Neural crest cell (in vitro differentiated cells): ENCODE measurements around the gene MTX1. TPM values are rescaled to one million over a fixed set of nuclear protein-coding genes. Genes with fewer than 3 reads are reported as not detected.
"Not testable (repeated sequence)": the region's sequence is repeated elsewhere in the genome, so short reads cannot be mapped to it uniquely, and the experiment has no call there.

Experiments
- DNase-seq: peaks from one replicate; pipeline ENCODE4 v3.0.0; 2021; ENCODE audit warnings: low read depth, mixed read lengths, low spot score
- H3K27ac Mint-ChIP-seq: one replicate; pipeline ENCODE4 v1.8.0; 2021; ENCODE audit warnings: mild to moderate bottlenecking, mixed read lengths; ENCODE audit not compliant: unreplicated experiment
- H3K27me3 Mint-ChIP-seq: 2 replicates; pipeline ENCODE4 v1.8.0; 2021; ENCODE audit warnings: low read depth, mild to moderate bottlenecking, mixed read lengths
- H3K36me3 Mint-ChIP-seq: 2 replicates; pipeline ENCODE4 v1.8.0; 2021; ENCODE audit warnings: low read depth, mild to moderate bottlenecking, mixed read lengths
- H3K4me1 Mint-ChIP-seq: 2 replicates; pipeline ENCODE4 v1.8.0; 2021; ENCODE audit warnings: mixed read lengths
- H3K4me3 Mint-ChIP-seq: one replicate; pipeline ENCODE4 v1.8.0; 2021; ENCODE audit warnings: mild to moderate bottlenecking, mixed read lengths
- H3K9me3 Mint-ChIP-seq: 2 replicates; pipeline ENCODE4 v1.8.0; 2021; ENCODE audit warnings: mixed read lengths
- CTCF ChIP-seq: fragments of 200-600 bp; sonication (generic); conservative IDR thresholded peaks from 2 replicates; pipeline ENCODE4 v1.5.0; 2021; ENCODE audit warnings: antibody characterized with exemption, mild to moderate bottlenecking
- total RNA-seq: library from RNA; stranded (reverse); gene quantifications from 2 replicates; pipeline ENCODE4 v1.2.1, GENCODE V29; 2021

The MTX1 gene
- total RNA-seq, 1 donor from 2014 or later, result 38.3 TPM

- peak overlapping the region; percentile 94 for H3K4me3 Mint-ChIP-seq
- peak; percentile 45 for DNase-seq
- H3K9me3 Mint-ChIP-seq, result no peaks in the 10 kb centered on the region
- peaks cover 4% of the 10 kb centered on the region for H3K36me3 Mint-ChIP-seq
- H3K4me1 Mint-ChIP-seq, result peaks cover 37% of the 10 kb centered on the region
- H3K27ac Mint-ChIP-seq, result peak overlapping the region; percentile 97
- no peaks in the 10 kb centered on the region for H3K27me3 Mint-ChIP-seq
- TF ChIP-seq CTCF, result peak; percentile 31
Measured at GRCh38 chr1:155226910-155227260, 18.4 kb downstream of the MTX1 start.

GRCh38 chr1:155227261-155228095 lies 19.0 kb downstream of the MTX1 start:
- H3K4me3 Mint-ChIP-seq, result peak overlapping the region; percentile 94
- peak overlapping the region; percentile 97 for H3K27ac Mint-ChIP-seq
- no peak for TF ChIP-seq CTCF
- H3K4me1 Mint-ChIP-seq, result peaks cover 34% of the 10 kb centered on the region
- peaks cover 4% of the 10 kb centered on the region for H3K36me3 Mint-ChIP-seq
- H3K27me3 Mint-ChIP-seq, result no peaks in the 10 kb centered on the region
- no peaks in the 10 kb centered on the region for H3K9me3 Mint-ChIP-seq
- peak; percentile 98 for DNase-seq

- Mint-ChIP-seq H3K36me3 (peaks cover 4% of the 10 kb centered on the region), H3K9me3 (no peaks in the 10 kb centered on the region), H3K27me3 (no peaks in the 10 kb centered on the region), H3K4me1 (peaks cover 34% of the 10 kb centered on the region), H3K4me3 (peak overlapping the region; percentile 94), H3K27ac (peak overlapping the region; percentile 97)
- no peak for TF ChIP-seq CTCF
- DNase-seq, result no peak
Measured at GRCh38 chr1:155228096-155228427, 19.6 kb downstream of the MTX1 start.

- H3K4me1 Mint-ChIP-seq, result peaks cover 14% of the 10 kb centered on the region
- H3K4me3 Mint-ChIP-seq, H3K27me3 Mint-ChIP-seq, DNase-seq, H3K9me3 Mint-ChIP-seq, H3K36me3 Mint-ChIP-seq, H3K27ac Mint-ChIP-seq: not testable (repeated sequence)
Measured at GRCh38 chr1:155231302-155231701, 22.8 kb downstream of the MTX1 start.

GRCh38 chr1:155232001-155232978 lies 23.8 kb downstream of the MTX1 start:
- not testable (repeated sequence) for DNase-seq, H3K36me3 Mint-ChIP-seq, H3K27me3 Mint-ChIP-seq, H3K27ac Mint-ChIP-seq, H3K9me3 Mint-ChIP-seq, H3K4me3 Mint-ChIP-seq, H3K4me1 Mint-ChIP-seq

- H3K9me3 Mint-ChIP-seq, H3K27ac Mint-ChIP-seq, H3K4me1 Mint-ChIP-seq, DNase-seq, H3K4me3 Mint-ChIP-seq, H3K27me3 Mint-ChIP-seq, H3K36me3 Mint-ChIP-seq: not testable (repeated sequence)
Measured at GRCh38 chr1:155233502-155233901, 25.0 kb downstream of the MTX1 start.

- H3K9me3 Mint-ChIP-seq, H3K36me3 Mint-ChIP-seq, H3K27me3 Mint-ChIP-seq: not testable (repeated sequence)
Measured at GRCh38 chr1:155235375-155235774, 26.9 kb downstream of the MTX1 start.

More at GRCh38 chr1:155235375-155235774, 26.9 kb downstream of the MTX1 start:
- not testable (repeated sequence) for DNase-seq, H3K4me3 Mint-ChIP-seq, H3K27ac Mint-ChIP-seq, H3K4me1 Mint-ChIP-seq
